Osteoblast (primary cell): ENCODE results near the gene INO80C. TPM values are rescaled to one million over a fixed set of nuclear protein-coding genes. Genes with fewer than 3 reads are reported as not detected.
"Not testable (repeated sequence)": the region's sequence is repeated elsewhere in the genome, so short reads cannot be mapped to it uniquely, and the experiment has no call there.

Experiments used
- DNase-seq: peaks from one replicate; pipeline ENCODE4 v3.0.0; 2011; ENCODE audit warnings: low spot score, mixed read lengths; ENCODE audit not compliant: insufficient read length; ENCODE audit errors: missing footprints
- H2AFZ ChIP-seq: 2 replicates; pipeline ENCODE4 v1.6.0; 2011; ENCODE audit warnings: mild to moderate bottlenecking, low read length
- H3K27ac ChIP-seq: 2 replicates; pipeline ENCODE4 v1.5.1; 2011; ENCODE audit warnings: mild to moderate bottlenecking, low read depth, low read length, moderate library complexity
- H3K27me3 ChIP-seq: 2 replicates; pipeline ENCODE4 v1.6.0; 2012; ENCODE audit warnings: mild to moderate bottlenecking, control low read depth, inconsistent platforms, low read length, moderate library complexity; ENCODE audit not compliant: insufficient read depth
- H3K36me3 ChIP-seq: 2 replicates; pipeline ENCODE4 v1.5.1; 2011; ENCODE audit warnings: mild to moderate bottlenecking, low read length, control low read depth, moderate library complexity; ENCODE audit not compliant: insufficient read depth
- H3K4me1 ChIP-seq: 2 replicates; pipeline ENCODE4 v1.5.1; 2011; ENCODE audit warnings: mild to moderate bottlenecking, low read length, control low read depth, moderate library complexity; ENCODE audit not compliant: insufficient read depth
- H3K4me2 ChIP-seq: 2 replicates; pipeline ENCODE4 v1.6.0; 2011; ENCODE audit warnings: mild to moderate bottlenecking, low read length; ENCODE audit not compliant: insufficient read depth
- H3K4me3 ChIP-seq: fragments of 200-600 bp; sonication (generic); 3 replicates; pipeline ENCODE4 v1.5.1; 2012; ENCODE audit warnings: mild to moderate bottlenecking, low read length, inconsistent platforms; ENCODE audit not compliant: insufficient read depth
- H3K79me2 ChIP-seq: 2 replicates; pipeline ENCODE4 v1.6.0; 2012; ENCODE audit warnings: mild to moderate bottlenecking, low read length, control low read depth, inconsistent platforms; ENCODE audit not compliant: insufficient read depth
- H3K9me3 ChIP-seq: 2 replicates; pipeline ENCODE4 v1.5.1; 2011; ENCODE audit warnings: low read depth, low read length, control low read depth
- H4K20me1 ChIP-seq: 2 replicates; pipeline ENCODE4 v1.6.0; 2012; ENCODE audit warnings: mild to moderate bottlenecking, low read length, control low read depth; ENCODE audit not compliant: insufficient read depth
- CTCF ChIP-seq: IDR thresholded peaks from 2 replicates; pipeline ENCODE4 v1.5.1; 2011; ENCODE audit warnings: mild to moderate bottlenecking, low read depth, low read length, moderate library complexity; ENCODE audit errors: extremely low read depth
- total RNA-seq: library from RNA; depleted of rRNA; stranded (reverse); fragments of >200 nt; gene quantifications from 2 replicates; pipeline ENCODE4 v1.2.3, GENCODE V29; 2012

The INO80C gene
- total RNA-seq, 1 donor, result 9.0 TPM

- H3K4me2 ChIP-seq, result no peak overlapping the region
- TF ChIP-seq CTCF, result no peak
- no peaks in the 10 kb centered on the region for H3K79me2 ChIP-seq
- no peaks in the 10 kb centered on the region for H3K27me3 ChIP-seq
- H3K27ac ChIP-seq, result peak overlapping the region; percentile 68
- H3K36me3 ChIP-seq, result no peaks in the 10 kb centered on the region
- no peak overlapping the region for H2AFZ ChIP-seq
- DNase-seq, result no peak
- no peaks in the 10 kb centered on the region for H3K9me3 ChIP-seq
- H3K4me3 ChIP-seq, result no peak overlapping the region
- H3K4me1 ChIP-seq, result peaks cover 72% of the 10 kb centered on the region
- no peaks in the 10 kb centered on the region for H4K20me1 ChIP-seq
These were observed 40.5 kb downstream of the INO80C start for GRCh38 chr18:35457140-35457704.

GRCh38 chr18:35455926-35456763 lies 41.6 kb downstream of the INO80C start:
- H2AFZ ChIP-seq, result peak overlapping the region; percentile 58
- peak overlapping the region; percentile 68 for H3K27ac ChIP-seq
- H4K20me1 ChIP-seq, result no peaks in the 10 kb centered on the region
- H3K36me3 ChIP-seq, result no peaks in the 10 kb centered on the region
- no peaks in the 10 kb centered on the region for H3K27me3 ChIP-seq
- no peak for DNase-seq
- TF ChIP-seq CTCF, result no peak
- peak overlapping the region; percentile 41 for H3K4me2 ChIP-seq
- H3K4me3 ChIP-seq, result no peak overlapping the region
- H3K79me2 ChIP-seq, result no peaks in the 10 kb centered on the region
- peaks cover 70% of the 10 kb centered on the region for H3K4me1 ChIP-seq
- H3K9me3 ChIP-seq, result no peaks in the 10 kb centered on the region

GRCh38 chr18:35454803-35455202 lies 43.0 kb downstream of the INO80C start:
- Histone ChIP-seq H3K4me3 (no peak overlapping the region), H3K9me3 (no peaks in the 10 kb centered on the region), H3K27me3 (no peaks in the 10 kb centered on the region), H3K4me2 (no peak overlapping the region), H3K79me2 (no peaks in the 10 kb centered on the region), H4K20me1 (no peaks in the 10 kb centered on the region), H3K36me3 (no peaks in the 10 kb centered on the region), H2AFZ (no peak overlapping the region), H3K27ac (no peak overlapping the region), H3K4me1 (peaks cover 57% of the 10 kb centered on the region)
- DNase-seq, result no peak
- TF ChIP-seq CTCF, result no peak

- H3K36me3 ChIP-seq, H3K9me3 ChIP-seq, DNase-seq, H3K4me3 ChIP-seq, H3K27ac ChIP-seq, H3K79me2 ChIP-seq, H3K27me3 ChIP-seq, H3K4me2 ChIP-seq, H4K20me1 ChIP-seq, H2AFZ ChIP-seq: not testable (repeated sequence)
- peaks cover 41% of the 10 kb centered on the region for H3K4me1 ChIP-seq
These were observed 44.7 kb downstream of the INO80C start for GRCh38 chr18:35453065-35453464.
